ENCODE data around the gene AGMAT.

DNA sequence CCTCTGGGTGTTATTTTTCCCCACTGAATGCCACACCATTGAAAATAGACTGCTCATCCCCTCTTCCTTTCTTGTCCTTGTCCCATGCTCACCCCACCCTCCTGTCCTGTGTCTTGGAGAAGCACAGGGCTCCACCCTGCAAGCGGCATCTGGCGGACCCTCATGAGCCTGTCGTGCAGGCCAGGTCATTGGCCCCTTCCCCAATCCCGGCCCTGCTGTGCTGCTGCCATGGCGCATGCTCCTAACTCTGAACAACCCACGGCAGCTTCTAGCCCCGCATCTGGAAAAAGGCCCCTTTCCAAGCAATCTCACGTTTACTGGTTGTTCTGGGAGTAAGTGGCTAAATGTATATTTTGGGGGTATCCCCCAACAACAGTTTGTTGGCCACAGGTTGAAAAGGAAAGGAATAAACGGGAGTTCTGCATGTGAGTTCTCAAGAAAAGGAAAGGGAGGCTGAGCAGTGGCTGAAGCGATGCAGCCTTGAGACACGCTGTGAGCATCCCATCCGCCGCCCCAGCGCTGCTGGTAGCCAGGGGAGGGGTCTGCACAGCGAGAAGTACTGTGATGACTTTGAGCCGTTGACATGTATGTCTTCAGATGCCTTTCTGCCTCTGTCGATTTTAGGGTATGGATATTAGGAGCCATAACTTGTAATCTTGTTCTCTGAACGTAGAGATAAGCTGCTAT is 16.3 kb downstream of the AGMAT start:
- TF ChIP-seq HNRNPH1 (optimal IDR thresholded peaks at IDR 0.05; ENCODE audit: low read depth, low read length): no peak
- TF ChIP-seq, protein P1, sequence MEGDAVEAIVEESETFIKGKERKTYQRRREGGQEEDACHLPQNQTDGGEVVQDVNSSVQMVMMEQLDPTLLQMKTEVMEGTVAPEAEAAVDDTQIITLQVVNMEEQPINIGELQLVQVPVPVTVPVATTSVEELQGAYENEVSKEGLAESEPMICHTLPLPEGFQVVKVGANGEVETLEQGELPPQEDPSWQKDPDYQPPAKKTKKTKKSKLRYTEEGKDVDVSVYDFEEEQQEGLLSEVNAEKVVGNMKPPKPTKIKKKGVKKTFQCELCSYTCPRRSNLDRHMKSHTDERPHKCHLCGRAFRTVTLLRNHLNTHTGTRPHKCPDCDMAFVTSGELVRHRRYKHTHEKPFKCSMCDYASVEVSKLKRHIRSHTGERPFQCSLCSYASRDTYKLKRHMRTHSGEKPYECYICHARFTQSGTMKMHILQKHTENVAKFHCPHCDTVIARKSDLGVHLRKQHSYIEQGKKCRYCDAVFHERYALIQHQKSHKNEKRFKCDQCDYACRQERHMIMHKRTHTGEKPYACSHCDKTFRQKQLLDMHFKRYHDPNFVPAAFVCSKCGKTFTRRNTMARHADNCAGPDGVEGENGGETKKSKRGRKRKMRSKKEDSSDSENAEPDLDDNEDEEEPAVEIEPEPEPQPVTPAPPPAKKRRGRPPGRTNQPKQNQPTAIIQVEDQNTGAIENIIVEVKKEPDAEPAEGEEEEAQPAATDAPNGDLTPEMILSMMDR (IDR thresholded peaks at IDR 0.05 in 2 of 3, conservative IDR thresholded peaks at IDR 0.05 in 1 of 3; ENCODE audit: insufficient read depth in 2 of 3, low read depth in 1 of 3, low read length in 3 of 3): no peak
- no peak for TF ChIP-seq TAL1 (IDR thresholded peaks at IDR 0.05)
- TF ChIP-seq CBX3 (IDR thresholded peaks at IDR 0.05; ENCODE audit: borderline replicate concordance in 1 of 2, low read length in 2 of 2): no peak

Measured in K562 (cell line).